Esophagus squamous epithelium (tissue), 5 donors: ENCODE results near the gene STXBP3. TPM values are rescaled to one million over a fixed set of nuclear protein-coding genes. Genes with fewer than 3 reads are reported as not detected.
"Not testable (repeated sequence)": the region's sequence is repeated elsewhere in the genome, so short reads cannot be mapped to it uniquely, and the experiment has no call there.

Source experiments
- DNase-seq: peaks from one replicate; lab custom pipeline; 2025; lab: John Stamatoyannopoulos, UW
- H3K27ac ChIP-seq, 4 donors: fragments of 200-600 bp; sonication (generic); one replicate each; pipeline ENCODE4 v1.5.1; 2016 to 2019; ENCODE audit warnings: mild to moderate bottlenecking in 1 of 4
- H3K27me3 ChIP-seq, 4 donors: fragments of 200-600 bp; sonication (generic); 1 replicate in 3 of 4; 2 replicates in 1 of 4; pipeline versions ENCODE4 v1.5.1 to v1.6.0; 2017 to 2021; ENCODE audit warnings: antibody characterized with exemption in 1 of 4
- H3K36me3 ChIP-seq, 3 donors: fragments of 200-600 bp; sonication (generic); one replicate each; pipeline ENCODE4 v1.5.1; 2016 to 2019
- H3K4me1 ChIP-seq, 3 donors: fragments of 200-600 bp; sonication (generic); one replicate each; pipeline ENCODE4 v1.5.1; 2017 to 2019
- H3K4me3 ChIP-seq, 4 donors: fragments of 200-600 bp; sonication (generic); 1 replicate in 3 of 4; 2 replicates in 1 of 4; pipeline ENCODE4 v1.5.1; 2016 to 2019; ENCODE audit warnings: mild to moderate bottlenecking in 2 of 4, moderate library complexity in 1 of 4
- H3K9me3 ChIP-seq, 3 donors: fragments of 200-600 bp; sonication (generic); one replicate each; pipeline ENCODE4 v1.5.1; 2016 to 2019
- POLR2A ChIP-seq, 4 donors: fragments of 450-650 bp; IDR thresholded peaks; one replicate each; pipeline ENCODE4 v1.6.1; 2017; ENCODE audit warnings: antibody characterized with exemption in 4 of 4, mild to moderate bottlenecking in 4 of 4, moderate library complexity in 3 of 4
- WGBS, 2 donors: methylation state at CpG; one replicate each; pipeline ENCODE4 v1.1.5; 2018; 5-methylcytosine and 5-hydroxymethylcytosine counted together
- intact Hi-C: fragments of 100-400 bp; cut with DNase I; formaldehyde crosslinking; loops from one replicate; pipeline ENCODE4 v1.15.0; 2022
- total RNA-seq, 4 donors: library from RNA; depleted of rRNA; stranded (reverse); fragments of >200 nt; gene quantifications; one replicate each; pipeline ENCODE4 v1.1.0, GENCODE V29; 2016
- TF ChIP-seq, protein P1 (sequence below), 6 experiments: fragments of 450-650 bp in 4 of 6; fragments of 200-600 bp in 2 of 6; sonication (generic) in 2 of 6; IDR thresholded peaks; one replicate each; pipeline ENCODE4 v1.5.1; 2016 to 2019; ENCODE audit warnings: antibody characterized with exemption in 6 of 6, mild to moderate bottlenecking in 4 of 6, moderate library complexity in 4 of 6
- donor health status: DM: yes; HTN: yes; CAD: no.

Gene STXBP3
- total RNA-seq, 4 donors from 2014 or later, result 31.3 to 79.9 (median 45.3) TPM

DNA sequence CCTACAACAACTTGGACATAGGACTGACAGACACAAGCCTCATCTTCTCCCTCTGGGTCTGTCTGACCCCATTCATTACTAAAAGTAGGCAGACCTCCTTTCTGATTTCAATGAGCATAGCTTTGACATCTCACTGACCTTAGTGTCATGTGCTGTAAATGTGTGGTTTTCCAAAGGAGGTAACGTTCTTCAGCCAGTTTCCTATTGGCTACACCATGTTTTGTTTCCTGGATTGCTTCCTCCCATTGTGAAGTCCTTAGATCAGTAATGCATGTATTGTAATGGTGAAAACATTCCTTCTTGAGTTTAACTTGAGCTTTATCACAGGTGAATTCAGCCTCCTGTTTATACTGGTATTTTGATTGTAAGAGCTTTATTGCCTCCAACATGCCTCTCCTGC is 20.6 kb downstream of the STXBP3 start:
- 50 to 56% methylated on average over 1 of the region's 1 CpG for WGBS, 2 donors
- Histone ChIP-seq H3K36me3 (peaks cover 8 to 82% (median 13%) of the 10 kb centered on the region in 3 donors), H3K27ac (no peak overlapping the region), H3K27me3 (no peaks in the 10 kb centered on the region), H3K4me1 (no peaks in the 10 kb centered on the region), H3K9me3 (no peaks in the 10 kb centered on the region), H3K4me3 (no peak overlapping the region)
- intact Hi-C loops, result no loop called here
- no peak for DNase-seq
- TF ChIP-seq, protein P1, sequence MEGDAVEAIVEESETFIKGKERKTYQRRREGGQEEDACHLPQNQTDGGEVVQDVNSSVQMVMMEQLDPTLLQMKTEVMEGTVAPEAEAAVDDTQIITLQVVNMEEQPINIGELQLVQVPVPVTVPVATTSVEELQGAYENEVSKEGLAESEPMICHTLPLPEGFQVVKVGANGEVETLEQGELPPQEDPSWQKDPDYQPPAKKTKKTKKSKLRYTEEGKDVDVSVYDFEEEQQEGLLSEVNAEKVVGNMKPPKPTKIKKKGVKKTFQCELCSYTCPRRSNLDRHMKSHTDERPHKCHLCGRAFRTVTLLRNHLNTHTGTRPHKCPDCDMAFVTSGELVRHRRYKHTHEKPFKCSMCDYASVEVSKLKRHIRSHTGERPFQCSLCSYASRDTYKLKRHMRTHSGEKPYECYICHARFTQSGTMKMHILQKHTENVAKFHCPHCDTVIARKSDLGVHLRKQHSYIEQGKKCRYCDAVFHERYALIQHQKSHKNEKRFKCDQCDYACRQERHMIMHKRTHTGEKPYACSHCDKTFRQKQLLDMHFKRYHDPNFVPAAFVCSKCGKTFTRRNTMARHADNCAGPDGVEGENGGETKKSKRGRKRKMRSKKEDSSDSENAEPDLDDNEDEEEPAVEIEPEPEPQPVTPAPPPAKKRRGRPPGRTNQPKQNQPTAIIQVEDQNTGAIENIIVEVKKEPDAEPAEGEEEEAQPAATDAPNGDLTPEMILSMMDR (IDR thresholded peaks at IDR 0.05), result no peak
- no peak for TF ChIP-seq POLR2A (IDR thresholded peaks at IDR 0.05)

DNA sequence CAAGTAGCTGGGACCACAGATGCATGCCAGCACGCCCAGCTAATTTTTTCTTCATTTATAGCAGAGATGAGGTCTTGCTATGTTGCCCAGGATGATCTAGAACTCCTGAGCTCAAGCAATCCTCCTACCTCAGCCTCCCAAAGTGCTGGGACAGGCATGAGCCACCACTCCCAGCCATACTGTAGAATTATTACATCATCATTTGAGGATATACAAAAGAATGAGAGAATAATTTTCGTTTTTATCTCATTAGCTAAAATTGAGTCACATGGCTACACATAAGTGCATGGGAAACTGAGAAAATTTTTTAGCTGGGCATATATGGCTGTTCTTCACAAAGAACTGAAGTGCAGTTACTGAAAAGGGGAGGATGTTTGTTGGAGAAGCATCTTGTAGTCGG is 21.2 kb downstream of the STXBP3 start:
- intact Hi-C loops, result no loop called here
- H3K4me1 ChIP-seq, result no peaks in the 10 kb centered on the region
- H3K4me3 ChIP-seq, result no peak overlapping the region
- H3K9me3 ChIP-seq, result no peaks in the 10 kb centered on the region
- peaks cover 7 to 79% (median 13%) of the 10 kb centered on the region in 3 donors for H3K36me3 ChIP-seq
- no peak for TF ChIP-seq POLR2A (IDR thresholded peaks at IDR 0.05)
- TF ChIP-seq, protein P1 (IDR thresholded peaks at IDR 0.05), result no peak
- H3K27ac ChIP-seq, result no peak overlapping the region
- no peaks in the 10 kb centered on the region for H3K27me3 ChIP-seq
- DNase-seq, result no peak
- WGBS, 2 donors, result 76 to 87% methylated on average over 3 of the region's 3 CpGs

DNA sequence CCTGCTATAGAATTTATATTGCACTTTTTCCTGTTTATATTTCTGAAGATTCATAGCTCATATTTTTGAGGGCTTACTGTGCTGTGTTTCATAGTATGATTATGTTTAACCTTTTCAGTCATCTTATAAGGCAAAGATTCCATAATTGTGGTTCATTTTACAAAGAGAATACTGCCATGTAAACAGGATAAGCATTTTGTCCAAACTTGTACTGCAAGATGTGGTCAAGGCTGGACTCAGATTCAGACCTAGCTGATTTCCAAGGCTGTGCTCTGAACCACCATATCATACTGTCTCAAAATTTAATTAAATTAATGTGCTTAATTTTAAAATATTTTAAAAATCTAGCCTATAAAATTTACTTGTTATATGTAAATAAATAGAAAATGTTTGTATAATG is 31.4 kb downstream of the STXBP3 start:
- no peak for DNase-seq
- no peak for TF ChIP-seq POLR2A (IDR thresholded peaks at IDR 0.05)
- TF ChIP-seq, protein P1 (IDR thresholded peaks at IDR 0.05), result no peak
- Histone ChIP-seq H3K27ac (no peak overlapping the region), H3K9me3 (no peaks in the 10 kb centered on the region), H3K4me3 (no peak overlapping the region), H3K36me3 (peaks cover 4 to 99% (median 10%) of the 10 kb centered on the region in 3 donors), H3K4me1 (no peaks in the 10 kb centered on the region), H3K27me3 (no peaks in the 10 kb centered on the region)
- intact Hi-C loops, result no loop called here

DNA sequence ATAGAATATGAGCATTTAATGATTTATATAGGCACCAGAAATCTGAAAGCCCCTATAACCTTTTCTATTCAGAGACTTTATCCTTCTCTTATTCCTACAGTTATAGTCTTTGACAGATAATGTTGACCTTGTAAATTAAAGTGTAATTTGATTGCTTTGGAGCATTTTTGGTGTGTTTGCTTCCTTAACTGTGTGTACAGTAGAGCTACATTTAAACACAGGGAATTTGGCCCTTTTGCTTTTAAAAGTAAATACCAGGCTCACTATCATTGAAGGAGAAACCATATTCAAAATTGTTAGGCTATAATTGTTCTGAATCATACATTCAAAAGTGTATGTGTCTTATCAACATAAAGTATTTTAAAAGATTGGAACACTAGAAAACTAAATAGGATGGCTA is 33.0 kb downstream of the STXBP3 start:
- DNase-seq, result no peak
- peaks cover 10 to 99% (median 11%) of the 10 kb centered on the region in 3 donors for H3K36me3 ChIP-seq
- H3K27ac ChIP-seq, result no peak overlapping the region
- no peaks in the 10 kb centered on the region for H3K27me3 ChIP-seq
- no peak for TF ChIP-seq POLR2A (IDR thresholded peaks at IDR 0.05)
- TF ChIP-seq, protein P1 (IDR thresholded peaks at IDR 0.05), result no peak
- H3K4me3 ChIP-seq, result no peak overlapping the region
- peaks cover 0 to 4% (median 0%) of the 10 kb centered on the region in 3 donors for H3K9me3 ChIP-seq
- intact Hi-C loops, result no loop called here
- H3K4me1 ChIP-seq, result no peaks in the 10 kb centered on the region

DNA sequence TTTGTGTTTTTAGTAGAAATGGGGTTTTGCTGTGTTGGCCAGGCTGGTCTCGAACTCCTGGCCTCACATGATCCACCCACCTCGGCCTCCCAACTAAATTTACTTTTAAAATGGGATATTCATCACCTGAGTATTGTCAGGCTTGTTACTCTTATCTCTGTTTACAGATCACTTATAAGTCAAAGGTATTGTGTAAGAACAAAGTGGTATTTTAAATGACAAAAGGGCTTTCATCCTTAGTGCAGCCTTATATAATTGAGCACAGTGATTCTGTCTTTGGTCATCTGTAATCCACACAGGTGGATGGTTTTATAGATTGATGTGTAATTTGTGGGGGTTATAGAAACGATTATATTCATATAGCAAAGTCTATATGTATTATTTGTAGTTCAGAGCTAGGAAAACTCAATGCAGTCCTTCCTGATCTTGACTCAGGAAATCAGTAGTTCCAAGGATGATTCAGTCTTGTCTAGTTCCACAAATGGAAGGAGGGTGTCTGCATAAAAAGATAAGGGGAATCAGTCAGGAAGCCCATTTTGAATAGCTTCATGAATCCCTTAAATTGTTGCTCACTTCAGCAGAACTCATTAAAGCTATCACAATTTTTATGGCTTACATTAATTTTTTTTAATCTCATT is 34.6 kb downstream of the STXBP3 start:
- Histone ChIP-seq H3K4me3 (no peak overlapping the region), H3K27ac (no peak overlapping the region), H3K4me1 (no peaks in the 10 kb centered on the region), H3K9me3 (peaks cover 0 to 20% (median 10%) of the 10 kb centered on the region in 3 donors), H3K27me3 (no peaks in the 10 kb centered on the region), H3K36me3 (peaks cover 10 to 99% (median 15%) of the 10 kb centered on the region in 3 donors)
- intact Hi-C loops, result no loop called here
- 82 to 88% methylated on average over 3 of the region's 3 CpGs for WGBS, 2 donors
- no peak for TF ChIP-seq POLR2A (IDR thresholded peaks at IDR 0.05)
- TF ChIP-seq, protein P1 (IDR thresholded peaks at IDR 0.05), result no peak
- DNase-seq, result no peak

DNA sequence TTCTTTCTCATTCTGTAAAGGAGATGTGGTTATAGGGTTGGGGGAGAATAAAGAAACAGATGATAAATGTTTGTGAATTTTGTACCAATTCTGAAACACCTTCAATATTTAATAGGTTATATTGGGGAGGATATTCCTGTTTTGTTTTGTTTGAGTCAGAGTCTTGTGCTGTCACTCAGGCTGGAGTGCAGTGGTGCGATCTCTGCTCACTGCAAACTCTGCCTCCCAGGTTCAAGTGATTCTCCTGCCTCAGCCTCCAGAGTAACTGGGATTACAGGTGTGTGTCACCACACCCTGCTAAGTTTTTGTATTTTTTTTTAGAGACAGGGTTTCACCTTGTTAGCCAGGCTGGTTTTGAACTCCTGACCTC is 35.1 kb downstream of the STXBP3 start:
- Histone ChIP-seq H3K36me3 (peaks cover 10 to 99% (median 15%) of the 10 kb centered on the region in 3 donors), H3K9me3 (peaks cover 0 to 23% (median 10%) of the 10 kb centered on the region in 3 donors)
- H3K4me3 ChIP-seq, H3K27ac ChIP-seq, H3K4me1 ChIP-seq, H3K27me3 ChIP-seq, DNase-seq, intact Hi-C loops: not testable (repeated sequence)
- 100% methylated on average over 1 of the region's 1 CpG for WGBS, 2 donors
